Panc1 (cell line): ENCODE measurements around the gene GABRB1. TPM values are rescaled to one million over a fixed set of nuclear protein-coding genes. Genes with fewer than 3 reads are reported as not detected.

Source experiments
- ATAC-seq: fragments of 200-7000 bp; cut with Tn5 transposase; 2 replicates; pipeline ENCODE4 v1.9.1; 2020; ENCODE audit warnings: mild to moderate bottlenecking, moderate library complexity
- BruUV-seq: library from RNA; stranded (reverse); fragments of 400-500 nt; replicated peaks from 2 replicates; lab custom pipeline; 2021; lab: Mats Ljungman, UMichigan
- CTCF ChIA-PET: fragments of 300-600 bp; sonication (Branson Sonifier 250); formaldehyde crosslinking; loops from one replicate; lab custom pipeline; 2022; ENCODE audit warnings: antibody characterized with exemption; lab: Charles Lee
- POLR2A ChIA-PET: fragments of 300-600 bp; sonication (Branson Sonifier 250); formaldehyde crosslinking; loops from one replicate; lab custom pipeline; 2022; ENCODE audit warnings: antibody characterized with exemption; lab: Charles Lee
- DNase-seq: peaks from one replicate; pipeline ENCODE4 v3.0.0-alpha.2; 2010; ENCODE audit warnings: low read depth, low spot score
- H3K27ac ChIP-seq: 2 replicates; pipeline ENCODE4 v1.5.1; 2011; ENCODE audit warnings: mild to moderate bottlenecking, low read length, inconsistent platforms
- H3K27me3 ChIP-seq: fragments of 200-500 bp; sonication (Bioruptor generic); 2 replicates; pipeline ENCODE4 v1.6.0; 2014; ENCODE audit warnings: low read length, inconsistent platforms; ENCODE audit not compliant: control insufficient read depth, insufficient read depth
- H3K36me3 ChIP-seq: fragments of 200-500 bp; sonication (Bioruptor generic); 2 replicates; pipeline ENCODE4 v1.5.1; 2014; ENCODE audit warnings: inconsistent platforms, mild to moderate bottlenecking, low read length, moderate library complexity; ENCODE audit not compliant: control insufficient read depth, insufficient read depth
- H3K4me1 ChIP-seq: 2 replicates; pipeline ENCODE4 v1.5.1; 2011; ENCODE audit warnings: inconsistent platforms, mild to moderate bottlenecking, low read length, moderate library complexity; ENCODE audit not compliant: control insufficient read depth, insufficient read depth
- H3K4me3 ChIP-seq, 2 experiments: 2 replicates each; pipeline ENCODE4 v1.5.1; 2011 to 2012; ENCODE audit warnings: low read depth in 2 of 2, low read length in 2 of 2, mild to moderate bottlenecking in 2 of 2, inconsistent platforms in 1 of 2, moderate library complexity in 1 of 2
- H3K9me3 ChIP-seq: fragments of 200-500 bp; sonication (Bioruptor generic); 2 replicates; pipeline ENCODE4 v1.5.1; 2014; ENCODE audit warnings: low read depth, mild to moderate bottlenecking, inconsistent platforms, low read length, moderate library complexity; ENCODE audit not compliant: control insufficient read depth, insufficient read depth
- POLR2AphosphoS5 ChIP-seq: IDR thresholded peaks from 2 replicates; pipeline ENCODE4 v1.6.1; 2012; ENCODE audit warnings: mild to moderate bottlenecking, low read depth, low read length, moderate library complexity
- SIN3A ChIP-seq: IDR thresholded peaks from 2 replicates; pipeline ENCODE4 v1.6.1; 2012; ENCODE audit warnings: low read depth, mild to moderate bottlenecking, low read length, moderate library complexity, borderline replicate concordance; ENCODE audit not compliant: insufficient read depth
- TCF7L2 ChIP-seq: IDR thresholded peaks from 2 replicates; pipeline ENCODE4 v1.6.1; 2011; ENCODE audit warnings: mild to moderate bottlenecking, low read depth, low read length, inconsistent platforms
- in situ Hi-C: cut with HindIII; loops from 2 replicates; pipeline ENCODE4 v1.10.0; 2016; ENCODE audit warnings: low sequenced_read_pairs, low pct_unique_long_range_greater_than_20kb
- intact Hi-C: fragments of 100-400 bp; cut with micrococcal nuclease; formaldehyde crosslinking; loops from one replicate; pipeline ENCODE4 v1.10.0; 2022; ENCODE audit not compliant: unreplicated experiment
- total RNA-seq: library from RNA; stranded (reverse); gene quantifications from one replicate; pipeline ENCODE4 v1.2.1, GENCODE V29; 2021; ENCODE audit not compliant: unreplicated experiment
- TF ChIP-seq, protein P1 (sequence below), 2 experiments: IDR thresholded peaks; 2 replicates each; pipeline ENCODE4 v1.6.1; 2011 to 2012; ENCODE audit warnings: low read depth in 2 of 2, control low read depth in 1 of 2, low read length in 1 of 2, mild to moderate bottlenecking in 1 of 2, moderate library complexity in 1 of 2; ENCODE audit not compliant: insufficient read depth in 1 of 2
- TF ChIP-seq, protein P2 (sequence below): fragments of 450-650 bp; IDR thresholded peaks from 2 replicates; pipeline ENCODE4 v1.5.1; 2017; ENCODE audit warnings: mild to moderate bottlenecking

GABRB1 gene
- total RNA-seq, 1 experiment from 2014 or later: not detected

DNA sequence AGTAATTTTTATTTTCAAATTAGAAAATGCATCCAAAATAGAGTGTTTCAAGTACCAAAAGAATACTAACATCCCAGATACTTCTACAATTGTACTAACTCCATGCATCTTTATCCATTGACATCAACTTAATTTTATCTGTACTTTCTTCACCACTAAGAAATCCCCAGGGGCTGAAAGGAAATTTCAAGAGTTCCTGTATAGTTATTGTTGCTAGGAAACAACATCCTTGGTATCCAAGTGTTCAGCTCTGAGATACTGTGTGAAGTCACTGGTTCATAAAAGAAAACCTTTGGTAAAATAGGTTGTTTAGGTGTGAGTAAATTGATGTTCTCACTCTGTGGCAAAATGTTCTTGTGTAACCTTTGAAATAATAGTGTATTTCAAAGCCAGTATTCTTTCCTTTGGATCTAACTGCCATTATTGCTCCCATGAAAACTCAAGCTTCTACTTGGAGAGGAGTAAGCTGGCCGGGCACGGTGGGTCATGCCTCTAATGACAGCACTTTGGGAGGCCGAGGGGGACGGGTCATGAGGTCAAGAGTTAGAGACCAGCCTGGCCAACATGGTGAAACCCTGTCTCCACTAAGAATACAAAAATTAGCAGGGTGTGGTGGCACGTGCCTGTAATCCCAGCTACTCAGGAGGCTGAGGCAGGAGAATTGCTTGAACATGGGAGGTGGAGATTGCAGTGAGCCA lies 359.2 kb downstream of the GABRB1 start:
- Histone ChIP-seq H3K4me3 (no peak overlapping the region), H3K36me3 (no peaks in the 10 kb centered on the region), H3K9me3 (no peaks in the 10 kb centered on the region), H3K27me3 (no peaks in the 10 kb centered on the region), H3K4me1 (no peaks in the 10 kb centered on the region), H3K27ac (no peak overlapping the region)
- no peak for ATAC-seq
- in situ Hi-C loops (no loop called here), intact Hi-C loops (no loop called here)
- CTCF ChIA-PET: no interaction called here
- TF ChIP-seq TCF7L2 (no peak), SIN3A (no peak), POLR2AphosphoS5 (no peak)
- TF ChIP-seq, protein P1, sequence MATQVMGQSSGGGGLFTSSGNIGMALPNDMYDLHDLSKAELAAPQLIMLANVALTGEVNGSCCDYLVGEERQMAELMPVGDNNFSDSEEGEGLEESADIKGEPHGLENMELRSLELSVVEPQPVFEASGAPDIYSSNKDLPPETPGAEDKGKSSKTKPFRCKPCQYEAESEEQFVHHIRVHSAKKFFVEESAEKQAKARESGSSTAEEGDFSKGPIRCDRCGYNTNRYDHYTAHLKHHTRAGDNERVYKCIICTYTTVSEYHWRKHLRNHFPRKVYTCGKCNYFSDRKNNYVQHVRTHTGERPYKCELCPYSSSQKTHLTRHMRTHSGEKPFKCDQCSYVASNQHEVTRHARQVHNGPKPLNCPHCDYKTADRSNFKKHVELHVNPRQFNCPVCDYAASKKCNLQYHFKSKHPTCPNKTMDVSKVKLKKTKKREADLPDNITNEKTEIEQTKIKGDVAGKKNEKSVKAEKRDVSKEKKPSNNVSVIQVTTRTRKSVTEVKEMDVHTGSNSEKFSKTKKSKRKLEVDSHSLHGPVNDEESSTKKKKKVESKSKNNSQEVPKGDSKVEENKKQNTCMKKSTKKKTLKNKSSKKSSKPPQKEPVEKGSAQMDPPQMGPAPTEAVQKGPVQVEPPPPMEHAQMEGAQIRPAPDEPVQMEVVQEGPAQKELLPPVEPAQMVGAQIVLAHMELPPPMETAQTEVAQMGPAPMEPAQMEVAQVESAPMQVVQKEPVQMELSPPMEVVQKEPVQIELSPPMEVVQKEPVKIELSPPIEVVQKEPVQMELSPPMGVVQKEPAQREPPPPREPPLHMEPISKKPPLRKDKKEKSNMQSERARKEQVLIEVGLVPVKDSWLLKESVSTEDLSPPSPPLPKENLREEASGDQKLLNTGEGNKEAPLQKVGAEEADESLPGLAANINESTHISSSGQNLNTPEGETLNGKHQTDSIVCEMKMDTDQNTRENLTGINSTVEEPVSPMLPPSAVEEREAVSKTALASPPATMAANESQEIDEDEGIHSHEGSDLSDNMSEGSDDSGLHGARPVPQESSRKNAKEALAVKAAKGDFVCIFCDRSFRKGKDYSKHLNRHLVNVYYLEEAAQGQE (IDR thresholded peaks at IDR 0.05; ENCODE audit: insufficient read depth in 1 of 2, low read depth in 2 of 2, low read length in 1 of 2): no peak
- TF ChIP-seq, protein P2, sequence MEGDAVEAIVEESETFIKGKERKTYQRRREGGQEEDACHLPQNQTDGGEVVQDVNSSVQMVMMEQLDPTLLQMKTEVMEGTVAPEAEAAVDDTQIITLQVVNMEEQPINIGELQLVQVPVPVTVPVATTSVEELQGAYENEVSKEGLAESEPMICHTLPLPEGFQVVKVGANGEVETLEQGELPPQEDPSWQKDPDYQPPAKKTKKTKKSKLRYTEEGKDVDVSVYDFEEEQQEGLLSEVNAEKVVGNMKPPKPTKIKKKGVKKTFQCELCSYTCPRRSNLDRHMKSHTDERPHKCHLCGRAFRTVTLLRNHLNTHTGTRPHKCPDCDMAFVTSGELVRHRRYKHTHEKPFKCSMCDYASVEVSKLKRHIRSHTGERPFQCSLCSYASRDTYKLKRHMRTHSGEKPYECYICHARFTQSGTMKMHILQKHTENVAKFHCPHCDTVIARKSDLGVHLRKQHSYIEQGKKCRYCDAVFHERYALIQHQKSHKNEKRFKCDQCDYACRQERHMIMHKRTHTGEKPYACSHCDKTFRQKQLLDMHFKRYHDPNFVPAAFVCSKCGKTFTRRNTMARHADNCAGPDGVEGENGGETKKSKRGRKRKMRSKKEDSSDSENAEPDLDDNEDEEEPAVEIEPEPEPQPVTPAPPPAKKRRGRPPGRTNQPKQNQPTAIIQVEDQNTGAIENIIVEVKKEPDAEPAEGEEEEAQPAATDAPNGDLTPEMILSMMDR: no peak
- no TSS peak for BruUV-seq
- POLR2A ChIA-PET: no interaction called here
- no peak for DNase-seq

DNA sequence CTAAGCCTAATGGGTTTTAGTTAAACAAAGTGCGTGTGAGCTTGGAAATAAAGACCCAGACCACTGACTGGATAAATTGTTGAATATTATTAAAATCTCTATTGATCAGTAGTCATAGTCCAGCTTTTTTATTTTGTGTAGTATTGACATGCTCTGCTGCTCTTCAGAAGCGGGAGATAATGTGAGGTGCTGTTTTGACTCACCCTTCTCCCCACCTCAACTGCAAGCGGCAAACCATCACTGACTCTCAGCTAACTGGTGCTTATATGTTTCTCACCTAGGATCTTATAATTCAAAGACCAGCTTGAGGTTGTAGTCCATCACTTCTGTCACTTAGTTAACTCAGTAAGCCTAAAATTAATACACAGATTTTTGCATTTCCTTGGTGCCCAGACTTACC lies 359.9 kb downstream of the GABRB1 start:
- in situ Hi-C loops (no loop called here), intact Hi-C loops (no loop called here)
- Histone ChIP-seq H3K4me1 (no peaks in the 10 kb centered on the region), H3K36me3 (no peaks in the 10 kb centered on the region), H3K27ac (no peak overlapping the region), H3K4me3 (no peak overlapping the region), H3K9me3 (no peaks in the 10 kb centered on the region), H3K27me3 (no peaks in the 10 kb centered on the region)
- ChIA-PET CTCF (no interaction called here), POLR2A (no interaction called here)
- no peak for DNase-seq
- no TSS peak for BruUV-seq
- TF ChIP-seq, protein P2: no peak
- no peak for TF ChIP-seq POLR2AphosphoS5
- TF ChIP-seq, protein P1 (IDR thresholded peaks at IDR 0.05; ENCODE audit: insufficient read depth in 1 of 2, low read depth in 2 of 2, low read length in 1 of 2): no peak
- no peak for TF ChIP-seq SIN3A
- TF ChIP-seq TCF7L2: no peak
- no peak for ATAC-seq
